Gastroesophageal sphincter (tissue), 3 donors: ENCODE data around the gene UCHL5.

ENCODE experiments used
- POLR2A ChIP-seq, 2 donors: fragments of 450-650 bp; IDR thresholded peaks; one replicate each; pipeline ENCODE4 v1.6.1; 2017; ENCODE audit warnings: antibody characterized with exemption in 2 of 2, mild to moderate bottlenecking in 2 of 2, moderate library complexity in 1 of 2
- TF ChIP-seq, protein P1 (sequence below), 4 experiments: fragments of 200-600 bp in 2 of 4; fragments of 450-650 bp in 2 of 4; sonication (generic) in 1 of 4; IDR thresholded peaks; one replicate each; pipeline ENCODE4 v1.5.1; 2017 to 2019; ENCODE audit warnings: antibody characterized with exemption in 4 of 4, mild to moderate bottlenecking in 2 of 4, moderate library complexity in 2 of 4

- TF ChIP-seq, protein P1, sequence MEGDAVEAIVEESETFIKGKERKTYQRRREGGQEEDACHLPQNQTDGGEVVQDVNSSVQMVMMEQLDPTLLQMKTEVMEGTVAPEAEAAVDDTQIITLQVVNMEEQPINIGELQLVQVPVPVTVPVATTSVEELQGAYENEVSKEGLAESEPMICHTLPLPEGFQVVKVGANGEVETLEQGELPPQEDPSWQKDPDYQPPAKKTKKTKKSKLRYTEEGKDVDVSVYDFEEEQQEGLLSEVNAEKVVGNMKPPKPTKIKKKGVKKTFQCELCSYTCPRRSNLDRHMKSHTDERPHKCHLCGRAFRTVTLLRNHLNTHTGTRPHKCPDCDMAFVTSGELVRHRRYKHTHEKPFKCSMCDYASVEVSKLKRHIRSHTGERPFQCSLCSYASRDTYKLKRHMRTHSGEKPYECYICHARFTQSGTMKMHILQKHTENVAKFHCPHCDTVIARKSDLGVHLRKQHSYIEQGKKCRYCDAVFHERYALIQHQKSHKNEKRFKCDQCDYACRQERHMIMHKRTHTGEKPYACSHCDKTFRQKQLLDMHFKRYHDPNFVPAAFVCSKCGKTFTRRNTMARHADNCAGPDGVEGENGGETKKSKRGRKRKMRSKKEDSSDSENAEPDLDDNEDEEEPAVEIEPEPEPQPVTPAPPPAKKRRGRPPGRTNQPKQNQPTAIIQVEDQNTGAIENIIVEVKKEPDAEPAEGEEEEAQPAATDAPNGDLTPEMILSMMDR (IDR thresholded peaks at IDR 0.05), result peak; percentile 33 to 71 (median 65)
- no peak for TF ChIP-seq POLR2A (IDR thresholded peaks at IDR 0.05)
These were observed 39.6 kb downstream of the UCHL5 start for GRCh38 chr1:193019442-193020026.
